SH-SY5Y (cell line): Measurements from ENCODE around the gene ARMC8.

Source experiments
- GATA2 ChIP-seq: IDR thresholded peaks from 2 replicates; pipeline ENCODE4 v1.6.1; 2011; ENCODE audit warnings: mild to moderate bottlenecking, low read depth, low read length
- GATA3 ChIP-seq: IDR thresholded peaks from 2 replicates; pipeline ENCODE4 v1.6.1; 2011; ENCODE audit warnings: low read depth, mild to moderate bottlenecking, low read length, moderate library complexity

DNA sequence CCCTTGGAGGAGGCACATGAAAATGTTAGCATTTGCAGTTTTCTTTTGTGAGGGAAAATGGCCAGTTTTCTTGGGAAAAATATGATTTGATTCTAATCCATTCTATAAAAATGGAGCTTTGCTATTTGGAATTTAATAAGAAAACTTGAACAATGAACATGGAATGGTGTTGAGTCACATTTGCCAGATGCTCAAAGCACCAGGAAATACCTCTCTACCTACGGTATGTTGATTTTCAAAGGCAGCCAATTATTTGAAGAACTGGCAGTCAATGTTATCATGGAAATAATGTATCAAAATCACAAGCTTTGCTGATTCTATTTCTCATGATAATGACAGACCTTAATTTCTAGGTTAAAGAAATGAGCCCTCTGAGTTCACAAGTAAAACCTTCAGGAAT, 127.7 kb downstream of the ARMC8 start:
- TF ChIP-seq GATA2 (no peak), GATA3 (no peak)
